ENCODE results near the gene ACVR1C. TPM values are rescaled to one million over a fixed set of nuclear protein-coding genes. Genes with fewer than 3 reads are reported as not detected.

Gene ACVR1C
- total RNA-seq (2014; rRNA removed; shearing (Covaris generic)), result not detected in 2 replicates

DNA sequence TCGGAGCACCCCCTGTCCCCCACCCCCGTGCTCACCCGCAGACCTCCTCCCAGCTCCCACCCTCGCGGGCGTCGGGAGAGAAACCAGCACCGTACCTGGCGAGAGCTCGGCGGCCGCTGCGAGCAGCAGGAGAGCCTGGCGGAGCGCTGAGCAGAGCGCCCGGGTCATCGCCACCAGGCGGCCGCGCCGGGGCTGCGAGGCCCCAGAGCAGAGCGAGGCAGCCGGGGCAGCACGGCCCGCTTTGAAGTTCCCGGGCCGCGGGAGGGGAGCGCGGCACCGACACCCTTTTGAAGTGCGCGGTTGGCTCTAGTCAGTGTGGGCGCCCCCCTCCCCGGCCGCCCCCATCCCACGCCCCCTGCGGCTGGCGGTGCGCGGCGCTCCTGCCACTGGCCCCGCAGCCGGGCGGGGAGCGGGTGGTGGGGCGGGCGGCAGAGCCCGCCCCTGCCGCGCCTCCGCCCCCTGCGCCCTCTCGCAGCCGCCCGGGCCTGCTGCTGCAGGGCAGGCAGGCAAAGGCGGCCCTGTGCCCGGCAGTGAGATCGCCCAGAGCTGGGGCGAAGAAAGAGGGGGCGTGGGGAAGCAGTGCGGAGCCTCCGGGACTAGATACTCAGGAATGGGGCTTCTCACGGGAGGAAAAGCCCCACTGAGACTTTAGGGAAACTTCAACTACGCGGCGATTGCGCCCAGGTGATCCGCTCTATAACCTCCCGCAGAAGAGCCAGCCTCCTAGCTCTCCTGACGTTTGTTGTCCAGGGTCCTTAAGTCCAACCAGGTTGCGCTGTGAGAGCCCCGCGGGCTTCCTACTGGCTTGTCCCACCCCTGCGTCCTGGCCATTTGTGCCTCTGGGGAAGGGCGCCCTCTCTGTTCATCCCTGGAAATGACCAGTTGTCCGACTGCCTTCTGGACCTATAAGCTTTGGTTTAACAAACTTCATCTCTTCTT lies at the start of gene ACVR1C:
Gene ACVR1C, minus strand, starts transcription at position 388 of the 939 bp plus-strand sequence. Its CDS starts 220 bp downstream, at position 168.
- peak; percentile 32 for DNase-seq (ENCODE audit: low spot score)
- in situ Hi-C loops (cut with HindIII; ENCODE audit: low sequenced_read_pairs), result no loop called here

- in situ Hi-C loops (cut with HindIII; ENCODE audit: low sequenced_read_pairs), result no loop called here
- no peak for DNase-seq (ENCODE audit: low spot score)
Measured at GRCh38 chr2:157677941-157678340, 49.3 kb upstream of the ACVR1C start.

DNA sequence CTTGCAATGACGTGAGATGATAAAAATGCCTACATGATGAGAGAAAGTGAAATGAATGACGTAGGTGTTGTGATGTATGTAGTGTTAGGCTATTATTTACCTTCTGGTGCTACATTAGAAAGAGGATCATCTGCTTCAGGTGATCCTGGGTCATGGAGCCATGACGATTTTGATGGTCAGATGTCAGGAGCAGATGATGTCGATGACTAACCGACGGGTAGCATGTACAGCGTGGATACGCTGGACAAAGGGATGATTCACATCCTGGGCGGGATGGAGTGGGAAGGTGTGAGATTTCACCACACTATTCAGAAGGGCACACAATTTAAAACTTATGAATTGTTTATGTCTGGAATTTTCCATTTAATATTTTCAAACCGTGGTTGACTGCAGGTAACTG lies 43.5 kb upstream of the ACVR1C start:
- in situ Hi-C loops (cut with HindIII; ENCODE audit: low sequenced_read_pairs), result no loop called here
- DNase-seq (ENCODE audit: low spot score), result no peak

DNA sequence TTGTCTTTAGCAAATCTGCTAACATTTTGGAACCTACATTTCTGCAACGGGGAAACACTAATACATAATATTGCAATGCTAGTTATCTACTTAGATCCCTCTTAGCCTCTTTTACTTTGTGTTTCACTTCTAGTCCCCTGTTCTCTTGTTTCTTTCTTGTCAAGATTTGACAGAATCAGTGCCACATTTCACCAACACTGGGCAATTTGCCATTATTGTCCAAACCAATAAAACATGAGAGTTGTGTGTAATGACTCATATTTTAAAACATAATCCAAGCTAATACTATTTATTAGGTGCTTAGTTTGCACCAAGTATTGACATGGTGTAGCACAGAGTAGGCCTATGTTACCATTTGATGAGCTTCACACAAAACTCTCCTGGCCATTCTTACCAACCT lies 33.7 kb upstream of the ACVR1C start:
- in situ Hi-C loops (cut with HindIII; ENCODE audit: low sequenced_read_pairs), result no loop called here

DNA sequence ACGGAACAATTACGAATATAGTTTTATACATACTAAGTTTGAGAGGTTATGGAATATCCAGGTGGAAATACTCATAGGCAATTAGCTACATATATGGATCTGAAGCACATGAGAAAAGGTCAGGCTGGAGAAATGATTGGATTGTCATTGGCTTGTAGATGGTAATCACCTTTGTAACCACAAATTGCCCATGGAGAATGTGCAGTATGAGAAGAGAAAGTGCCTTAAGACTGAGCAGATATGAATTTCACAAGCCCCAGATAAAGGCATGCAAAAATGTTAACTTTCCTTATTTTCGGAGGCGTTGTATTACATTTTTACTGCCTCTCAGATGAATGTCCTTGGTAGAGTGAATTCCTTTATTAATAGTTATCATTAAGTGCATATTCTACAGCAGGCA lies 33.1 kb upstream of the ACVR1C start:
- in situ Hi-C loops (cut with HindIII; ENCODE audit: low sequenced_read_pairs), result no loop called here
- DNase-seq (ENCODE audit: low spot score), result no peak

More for the DNA sequence above, 33.7 kb upstream of the ACVR1C start:
- DNase-seq (ENCODE audit: low spot score), result no peak

- in situ Hi-C loops (cut with HindIII; ENCODE audit: low sequenced_read_pairs), result no loop called here
- no peak for DNase-seq (ENCODE audit: low spot score)
Measured at GRCh38 chr2:157657858-157658257, 29.2 kb upstream of the ACVR1C start.

DNA sequence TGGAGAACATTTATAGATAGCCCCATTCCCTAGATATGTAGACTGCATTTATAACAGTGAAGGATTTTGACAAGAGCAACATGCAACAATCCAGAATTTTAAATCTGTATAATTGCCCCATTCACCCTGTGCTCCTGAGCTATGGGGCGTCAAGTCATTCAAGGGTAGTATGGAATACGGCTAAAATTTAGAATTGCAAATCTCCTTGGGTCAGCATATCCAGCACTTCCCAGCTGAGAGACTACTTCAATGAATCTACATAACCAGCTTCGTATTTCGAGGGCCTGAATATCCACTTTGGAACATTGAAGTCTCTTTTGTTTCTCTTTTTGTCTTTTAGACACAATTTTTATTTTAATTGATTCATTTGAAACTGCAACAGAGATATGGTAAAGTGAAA lies 28.4 kb upstream of the ACVR1C start:
- in situ Hi-C loops (cut with HindIII; ENCODE audit: low sequenced_read_pairs), result no loop called here
- no peak for DNase-seq (ENCODE audit: low spot score)

DNA sequence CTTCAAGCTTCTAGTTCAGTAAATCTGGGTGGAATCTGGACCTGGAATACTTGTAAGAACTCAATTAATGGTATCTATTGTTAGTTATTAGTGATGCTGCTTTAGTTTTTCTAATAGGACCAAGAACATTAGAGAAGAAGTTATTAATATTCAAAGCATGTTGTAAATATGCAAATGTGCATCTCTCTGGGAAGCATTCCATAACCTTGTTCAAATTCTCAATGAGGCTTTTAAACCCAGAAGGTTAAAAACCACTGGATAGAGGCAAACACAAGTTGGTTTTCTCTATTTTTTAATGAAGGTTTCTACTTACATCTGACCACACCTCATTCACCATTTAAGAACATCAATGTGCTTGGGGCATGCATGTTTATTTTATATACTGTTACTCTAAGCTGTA lies 16.1 kb upstream of the ACVR1C start:
- in situ Hi-C loops (cut with HindIII; ENCODE audit: low sequenced_read_pairs), result no loop called here
- DNase-seq (ENCODE audit: low spot score), result peak; percentile 12

- in situ Hi-C loops (cut with HindIII; ENCODE audit: low sequenced_read_pairs), result no loop called here
- DNase-seq (ENCODE audit: low spot score), result no peak
Measured at GRCh38 chr2:157631861-157632260, 3.2 kb upstream of the ACVR1C start.

- peak; percentile 27 for DNase-seq (ENCODE audit: low spot score)
- in situ Hi-C loops (cut with HindIII; ENCODE audit: low sequenced_read_pairs), result no loop called here
Measured at GRCh38 chr2:157627594-157628476, 829 bp downstream of the ACVR1C start.

DNA sequence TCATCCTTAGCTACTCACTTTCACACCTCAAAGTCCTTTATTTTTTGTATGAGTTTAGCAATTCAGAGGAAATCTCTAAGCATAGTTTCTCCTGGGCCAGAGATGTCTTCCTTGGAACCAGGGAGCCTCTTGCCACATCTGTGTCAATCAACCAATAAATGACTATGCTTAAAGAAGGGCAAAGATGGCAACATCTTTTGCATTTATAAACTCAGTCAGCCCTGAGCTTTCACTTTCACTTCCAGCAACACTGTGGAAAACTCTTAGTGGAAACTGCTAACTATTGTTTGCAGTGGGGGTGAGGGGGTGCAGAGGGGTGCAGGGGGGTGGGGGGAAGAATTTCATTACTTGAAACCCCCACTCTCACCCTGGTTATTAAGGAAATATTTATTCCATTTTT lies 3.4 kb downstream of the ACVR1C start:
- DNase-seq (ENCODE audit: low spot score), result no peak
- in situ Hi-C loops (cut with HindIII; ENCODE audit: low sequenced_read_pairs), result no loop called here

GRCh38 chr2:157620956-157621355 lies 7.7 kb downstream of the ACVR1C start:
- DNase-seq (ENCODE audit: low spot score), result no peak
- in situ Hi-C loops (cut with HindIII; ENCODE audit: low sequenced_read_pairs), result no loop called here

DNA sequence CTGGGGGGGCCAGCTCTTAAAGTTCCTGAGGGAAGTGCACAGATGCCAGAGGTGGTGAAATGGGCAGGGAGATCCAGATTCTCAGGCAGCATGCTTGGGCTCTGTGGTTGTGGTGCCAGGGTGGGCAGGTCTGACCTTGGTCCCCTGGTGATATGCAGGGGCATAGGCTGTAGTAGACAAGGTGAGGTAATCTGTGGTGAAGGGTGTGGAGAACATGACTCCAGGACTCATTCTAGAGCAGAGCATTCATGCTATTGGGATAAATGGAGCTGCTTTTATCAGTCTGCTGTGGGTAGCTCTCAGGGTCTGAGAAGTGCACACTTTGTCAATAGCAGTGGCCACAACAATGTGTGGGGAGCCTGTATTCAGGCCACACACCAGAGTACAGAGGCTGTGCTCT lies 16.9 kb downstream of the ACVR1C start:
- DNase-seq (ENCODE audit: low spot score), result no peak
- in situ Hi-C loops (cut with HindIII; ENCODE audit: low sequenced_read_pairs), result no loop called here

DNA sequence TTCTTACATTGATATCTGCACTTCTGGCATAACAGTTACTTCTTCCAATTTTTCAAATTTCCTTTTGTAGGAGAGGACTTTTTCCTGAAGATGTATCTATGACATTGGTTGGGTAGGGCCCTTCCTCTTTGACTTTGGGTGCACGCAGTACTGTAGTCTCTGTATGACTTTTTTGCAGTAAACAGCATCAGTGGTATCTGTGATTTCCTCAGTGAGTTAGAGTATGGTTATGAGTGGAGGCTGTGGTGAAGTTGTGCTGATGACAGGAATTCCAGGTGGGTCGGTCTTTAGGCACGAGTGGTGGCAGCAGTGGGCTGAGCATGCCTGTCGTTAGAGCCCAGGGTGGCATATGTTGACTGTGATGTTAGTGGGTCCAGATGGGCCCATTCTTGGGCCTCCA lies 17.6 kb downstream of the ACVR1C start:
- in situ Hi-C loops (cut with HindIII; ENCODE audit: low sequenced_read_pairs), result no loop called here
- no peak for DNase-seq (ENCODE audit: low spot score)

DNA sequence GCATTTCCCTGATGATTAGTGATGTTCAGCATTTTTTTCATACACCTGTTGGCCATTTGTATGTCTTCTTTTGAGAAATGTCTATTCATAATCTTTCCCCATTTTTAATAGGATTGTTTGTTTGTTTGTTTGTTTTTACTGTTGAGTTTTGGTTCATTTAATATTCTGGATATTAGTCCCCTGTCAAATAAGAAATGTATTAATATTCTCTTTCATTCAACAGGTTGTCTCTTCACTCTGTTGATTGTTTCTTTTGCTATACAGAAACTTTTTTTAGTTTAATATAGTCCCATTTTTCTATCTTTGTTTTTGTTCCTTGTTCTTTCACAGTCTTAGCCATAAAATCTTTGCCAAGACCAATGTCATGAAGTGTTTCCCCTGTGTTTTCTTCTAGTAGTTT lies 22.1 kb downstream of the ACVR1C start:
- DNase-seq (ENCODE audit: low spot score), result no peak
- in situ Hi-C loops (cut with HindIII; ENCODE audit: low sequenced_read_pairs), result no loop called here

DNA sequence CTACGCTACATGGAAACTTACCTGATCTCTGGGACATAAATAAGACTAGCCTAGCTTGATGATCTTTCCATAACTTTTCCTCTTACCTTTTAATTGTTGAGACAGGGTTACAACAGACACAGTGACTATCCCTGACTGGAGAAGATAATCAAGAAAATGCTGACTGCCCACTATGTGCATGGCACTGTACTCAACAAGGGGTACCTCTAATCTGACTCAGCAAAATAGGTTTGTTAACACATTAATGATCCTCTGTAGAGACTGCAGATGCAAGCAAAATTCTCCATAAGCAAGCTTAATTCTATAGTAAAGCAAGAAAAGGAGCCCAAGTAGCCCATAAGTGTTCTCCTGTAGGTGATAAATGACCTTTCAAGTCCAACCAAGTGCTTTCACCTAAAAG lies 25.5 kb downstream of the ACVR1C start:
- in situ Hi-C loops (cut with HindIII; ENCODE audit: low sequenced_read_pairs), result no loop called here
- DNase-seq (ENCODE audit: low spot score), result no peak

DNA sequence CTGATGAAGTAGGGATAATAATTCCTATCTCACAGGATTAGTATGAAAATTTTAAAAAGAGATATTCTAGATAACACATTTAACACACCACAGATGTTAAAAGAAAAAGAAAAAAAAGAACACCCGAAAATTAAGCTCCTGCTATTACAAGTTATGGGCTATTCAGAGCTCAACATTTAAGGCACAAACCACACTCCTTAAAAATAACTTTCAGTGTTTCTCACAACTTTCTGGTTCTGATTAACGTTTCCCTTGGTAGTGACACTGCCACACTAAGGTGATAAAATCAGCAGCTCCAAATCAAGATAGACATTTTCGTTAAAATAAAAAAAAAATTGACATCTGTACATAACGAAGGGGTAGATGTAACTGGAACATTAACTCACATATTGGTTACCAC lies 26.9 kb downstream of the ACVR1C start:
- DNase-seq (ENCODE audit: low spot score), result no peak
- in situ Hi-C loops (cut with HindIII; ENCODE audit: low sequenced_read_pairs), result no loop called here

DNA sequence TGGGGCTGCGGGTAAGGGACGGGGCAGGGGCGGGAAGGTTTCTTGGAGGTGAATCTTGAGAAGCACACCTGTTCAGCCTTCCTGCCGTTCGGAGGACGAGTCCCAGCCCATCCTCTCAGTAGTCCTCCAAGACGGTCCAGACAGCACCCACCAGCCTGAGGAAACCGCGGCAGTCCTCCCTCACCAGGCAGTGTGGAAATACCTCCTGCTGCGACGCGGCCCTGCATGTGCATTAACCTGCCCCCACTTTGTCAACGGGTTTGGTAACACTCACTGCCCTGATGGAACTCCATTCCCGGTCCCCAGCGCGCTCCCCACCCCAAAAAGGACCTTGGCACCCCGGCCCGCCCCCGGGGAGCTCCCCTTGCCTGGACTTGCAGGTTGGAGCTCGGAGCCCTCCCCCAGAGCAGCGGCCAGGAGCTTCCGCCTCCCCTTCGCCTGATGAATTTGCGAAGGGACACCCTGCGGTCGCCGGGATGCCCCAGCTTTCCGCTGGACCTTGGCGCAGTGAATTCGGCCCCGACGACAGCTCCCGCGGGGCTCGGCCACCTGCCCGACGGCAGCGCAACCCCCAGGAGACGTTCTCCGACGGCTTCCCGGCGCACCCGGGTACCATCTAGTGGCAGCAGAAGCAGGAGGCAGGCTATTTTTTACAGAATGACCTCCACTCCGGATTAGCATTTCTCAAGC lies 31.5 kb downstream of the ACVR1C start:
- in situ Hi-C loops (cut with HindIII; ENCODE audit: low sequenced_read_pairs), result no loop called here
- no peak for DNase-seq (ENCODE audit: low spot score)

DNA sequence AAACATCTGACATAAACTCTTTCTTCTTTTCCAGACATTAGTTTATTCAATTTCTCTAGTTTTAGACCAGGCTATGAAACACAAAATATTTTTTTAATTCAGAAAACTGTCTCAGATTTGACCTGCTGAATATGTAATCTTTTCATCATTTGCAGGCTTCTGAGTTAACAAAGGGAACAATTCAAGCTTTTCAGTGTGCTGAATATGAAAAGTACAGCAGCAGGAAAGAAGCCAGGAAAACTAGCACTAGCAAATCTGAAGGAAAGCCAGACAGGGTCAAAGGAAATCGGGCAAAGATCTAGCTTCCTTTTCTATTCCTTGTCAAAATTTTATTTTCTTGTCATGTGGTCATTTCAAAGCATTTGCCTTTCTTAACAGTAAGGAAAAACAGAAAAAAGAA lies 35.3 kb downstream of the ACVR1C start:
- in situ Hi-C loops (cut with HindIII; ENCODE audit: low sequenced_read_pairs), result no loop called here
- DNase-seq (ENCODE audit: low spot score), result peak; percentile 9

DNA sequence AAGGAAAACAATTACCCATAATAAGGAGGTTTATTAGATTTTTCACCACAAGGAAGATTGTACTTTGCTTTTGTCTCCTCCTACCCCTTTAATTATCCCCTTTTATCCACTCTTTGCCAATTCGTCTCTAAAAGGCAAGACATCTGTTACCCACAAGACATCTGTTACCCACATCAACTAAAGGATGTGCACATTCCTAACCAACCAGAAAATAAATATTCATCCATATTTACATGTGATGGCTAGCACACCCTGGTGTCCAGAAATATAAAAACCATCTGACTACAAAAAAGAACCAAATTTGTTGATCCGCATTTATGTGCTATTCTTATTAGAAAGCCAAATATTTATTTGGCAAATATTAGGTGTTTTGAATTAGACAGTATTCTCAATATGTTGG lies 35.7 kb downstream of the ACVR1C start:
- in situ Hi-C loops (cut with HindIII; ENCODE audit: low sequenced_read_pairs), result no loop called here
- no peak for DNase-seq (ENCODE audit: low spot score)
